Mesothelial cell of epicardium (in vitro differentiated cells): ENCODE measurements around the gene SH3GLB2. TPM values are rescaled to one million over a fixed set of nuclear protein-coding genes. Genes with fewer than 3 reads are reported as not detected.

Source experiments
- DNase-seq, 2 experiments: peaks; one replicate each; pipeline ENCODE4 v3.0.0; 2021; ENCODE audit warnings: low spot score in 2 of 2; ENCODE audit not compliant: unreplicated experiment in 2 of 2
- H3K27ac Mint-ChIP-seq: 2 replicates; pipeline ENCODE4 v1.8.0; 2021; ENCODE audit warnings: mixed read lengths
- H3K27me3 Mint-ChIP-seq: 2 replicates; pipeline ENCODE4 v1.8.0; 2021; ENCODE audit warnings: low read depth, mixed read lengths
- H3K36me3 Mint-ChIP-seq: 2 replicates; pipeline ENCODE4 v1.8.0; 2021; ENCODE audit warnings: mixed read lengths
- H3K4me1 Mint-ChIP-seq: 2 replicates; pipeline ENCODE4 v1.8.0; 2021; ENCODE audit warnings: mixed read lengths
- H3K4me3 Mint-ChIP-seq: 2 replicates; pipeline ENCODE4 v1.8.0; 2021; ENCODE audit warnings: mild to moderate bottlenecking, moderate library complexity, mixed read lengths
- H3K9me3 Mint-ChIP-seq: 2 replicates; pipeline ENCODE4 v1.8.0; 2021; ENCODE audit warnings: mixed read lengths
- total RNA-seq: library from RNA; stranded (reverse); gene quantifications from 3 replicates; pipeline ENCODE4 v1.2.1, GENCODE V29; 2021
- TF ChIP-seq, protein P1 (sequence below): fragments of 200-600 bp; sonication (generic); IDR thresholded peaks from one replicate; pipeline ENCODE4 v1.5.0; 2021; ENCODE audit warnings: antibody characterized with exemption; ENCODE audit not compliant: unreplicated experiment

Gene SH3GLB2
- total RNA-seq = 173 to 174 TPM (median 174 TPM) in 3 replicates

DNA sequence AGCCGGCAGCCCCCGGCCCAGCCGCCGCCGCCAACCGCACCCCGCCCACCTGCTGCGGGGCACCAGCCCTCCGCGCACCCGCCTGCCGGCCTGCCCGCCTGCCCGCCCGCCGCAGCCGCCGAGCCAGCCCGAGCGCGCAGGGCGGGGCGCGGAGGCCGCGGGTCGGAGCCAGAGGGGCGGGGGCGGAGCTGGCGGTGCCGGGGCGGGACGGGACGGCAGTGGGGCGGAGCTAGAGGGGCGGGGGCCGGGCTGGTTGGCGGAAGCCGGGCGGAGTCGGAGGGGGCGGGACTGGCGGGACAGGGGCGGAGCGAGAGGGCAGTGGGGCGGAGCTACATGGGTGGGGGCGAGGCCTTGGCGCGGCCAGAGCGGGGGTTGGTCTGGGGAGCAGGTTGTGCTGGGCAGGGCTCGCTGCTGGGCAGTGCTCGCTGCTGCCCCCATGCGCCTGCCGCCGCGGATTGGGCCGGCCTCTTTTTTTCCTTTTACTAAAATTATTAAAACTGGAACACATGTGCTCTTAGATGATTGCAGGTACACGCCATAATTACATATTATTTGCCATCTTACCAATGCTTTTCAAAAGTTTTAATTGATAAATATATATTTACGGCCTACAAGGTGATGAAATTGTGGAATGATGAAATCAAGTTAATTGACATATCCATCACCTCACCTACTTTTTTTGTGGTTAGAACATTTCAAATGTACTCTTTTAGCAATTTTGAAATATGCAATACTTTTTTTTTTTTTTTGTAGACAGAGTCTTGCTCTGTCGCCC, at the start of gene SH3GLB2:
Gene SH3GLB2 (minus strand): TSS at position 140 of the 775 bp plus-strand sequence. CDS start 177 bp downstream, outside the sequence.
- Mint-ChIP-seq H3K36me3 (no peaks in the 10 kb centered on the region), H3K4me3 (peak within 1 kb of the TSS; percentile 79), H3K9me3 (no peaks in the 10 kb centered on the region), H3K4me1 (peaks cover 30% of the 10 kb centered on the region), H3K27ac (peak within 1 kb of the TSS; percentile 96), H3K27me3 (no peaks in the 10 kb centered on the region)
- DNase-seq = peak; percentile 97 to 99
- TF ChIP-seq, protein P1, sequence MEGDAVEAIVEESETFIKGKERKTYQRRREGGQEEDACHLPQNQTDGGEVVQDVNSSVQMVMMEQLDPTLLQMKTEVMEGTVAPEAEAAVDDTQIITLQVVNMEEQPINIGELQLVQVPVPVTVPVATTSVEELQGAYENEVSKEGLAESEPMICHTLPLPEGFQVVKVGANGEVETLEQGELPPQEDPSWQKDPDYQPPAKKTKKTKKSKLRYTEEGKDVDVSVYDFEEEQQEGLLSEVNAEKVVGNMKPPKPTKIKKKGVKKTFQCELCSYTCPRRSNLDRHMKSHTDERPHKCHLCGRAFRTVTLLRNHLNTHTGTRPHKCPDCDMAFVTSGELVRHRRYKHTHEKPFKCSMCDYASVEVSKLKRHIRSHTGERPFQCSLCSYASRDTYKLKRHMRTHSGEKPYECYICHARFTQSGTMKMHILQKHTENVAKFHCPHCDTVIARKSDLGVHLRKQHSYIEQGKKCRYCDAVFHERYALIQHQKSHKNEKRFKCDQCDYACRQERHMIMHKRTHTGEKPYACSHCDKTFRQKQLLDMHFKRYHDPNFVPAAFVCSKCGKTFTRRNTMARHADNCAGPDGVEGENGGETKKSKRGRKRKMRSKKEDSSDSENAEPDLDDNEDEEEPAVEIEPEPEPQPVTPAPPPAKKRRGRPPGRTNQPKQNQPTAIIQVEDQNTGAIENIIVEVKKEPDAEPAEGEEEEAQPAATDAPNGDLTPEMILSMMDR = peak; percentile 70

DNA sequence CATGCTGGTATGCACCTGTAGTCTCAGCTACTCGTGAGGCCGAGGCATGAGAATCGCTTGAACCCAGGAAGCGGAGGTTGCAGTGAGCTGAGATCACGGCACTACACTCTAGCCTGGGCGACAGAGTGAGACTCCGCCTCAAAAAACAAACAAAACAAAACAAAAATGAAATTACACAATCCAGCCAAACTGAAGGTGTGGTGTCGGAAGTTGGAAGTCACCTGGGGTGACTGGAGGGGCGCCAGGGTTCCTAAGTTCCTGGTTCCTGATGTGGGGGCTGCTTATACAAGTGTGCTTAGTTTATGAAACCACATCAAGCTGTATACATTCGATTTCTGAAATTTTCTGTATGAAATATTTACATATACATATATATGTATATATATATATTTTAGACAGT, 49.1 kb upstream of the SH3GLB2 start:
- H3K27ac Mint-ChIP-seq = no peak overlapping the region
- no peak for DNase-seq
- no peaks in the 10 kb centered on the region for H3K9me3 Mint-ChIP-seq
- no peaks in the 10 kb centered on the region for H3K36me3 Mint-ChIP-seq
- H3K4me1 Mint-ChIP-seq = peaks cover 18% of the 10 kb centered on the region
- TF ChIP-seq, protein P1 = no peak
- H3K27me3 Mint-ChIP-seq = no peaks in the 10 kb centered on the region
- no peak overlapping the region for H3K4me3 Mint-ChIP-seq

DNA sequence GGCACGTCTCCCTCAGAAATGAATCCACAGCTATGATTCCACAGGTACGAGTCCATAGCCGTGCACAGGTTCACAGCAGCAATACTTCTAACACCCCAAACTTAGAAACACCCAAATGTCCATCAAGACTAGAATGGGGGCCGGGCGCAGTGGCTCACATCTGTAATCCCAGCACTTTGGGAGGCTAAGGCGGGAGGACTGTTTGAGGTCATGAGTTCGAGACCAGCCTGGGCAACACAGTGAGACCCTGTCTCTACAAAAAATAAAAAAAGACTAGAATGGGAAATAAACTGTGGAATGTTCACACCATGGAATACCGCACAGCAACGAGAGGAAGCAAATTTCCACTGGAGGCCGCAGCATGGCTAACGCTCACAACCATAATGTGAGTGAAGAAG, 48.5 kb upstream of the SH3GLB2 start:
- no peaks in the 10 kb centered on the region for H3K27me3 Mint-ChIP-seq
- no peaks in the 10 kb centered on the region for H3K9me3 Mint-ChIP-seq
- no peaks in the 10 kb centered on the region for H3K36me3 Mint-ChIP-seq
- H3K27ac Mint-ChIP-seq = no peak overlapping the region
- DNase-seq = no peak
- H3K4me1 Mint-ChIP-seq = peaks cover 12% of the 10 kb centered on the region
- TF ChIP-seq, protein P1 = no peak
- no peak overlapping the region for H3K4me3 Mint-ChIP-seq

DNA sequence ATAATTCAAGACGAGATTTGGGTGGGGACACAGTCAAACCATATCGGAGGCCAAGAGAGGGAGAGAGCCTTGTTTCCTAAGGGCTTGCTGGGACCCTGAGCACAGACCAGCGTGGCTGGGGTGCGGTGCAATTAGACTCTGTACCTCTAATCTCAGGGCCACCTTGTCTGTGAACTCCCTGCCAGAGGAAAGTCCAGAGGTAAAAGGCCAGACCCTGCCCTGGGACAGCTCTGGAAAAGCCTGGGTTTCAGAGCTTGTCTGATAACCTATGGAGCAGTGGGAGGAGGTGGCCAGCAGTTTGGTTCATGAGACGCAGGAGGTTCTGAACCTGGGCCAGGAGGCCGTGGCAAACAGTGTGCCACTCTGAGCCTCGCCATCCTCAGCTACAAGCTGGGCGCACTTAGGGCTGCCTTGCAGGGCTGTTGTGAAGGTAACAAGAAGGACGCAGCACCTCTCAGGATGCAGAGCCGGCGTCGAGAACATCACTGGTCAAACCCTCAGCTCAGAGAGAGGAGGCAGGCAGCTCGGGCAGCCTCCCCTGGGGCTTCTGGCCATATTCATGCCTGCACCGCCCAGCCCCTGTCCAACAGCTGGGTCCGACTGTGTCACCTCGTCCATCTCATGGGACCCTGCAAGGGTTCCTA, 48.0 kb upstream of the SH3GLB2 start:
- DNase-seq = no peak
- H3K27ac Mint-ChIP-seq = no peak overlapping the region
- TF ChIP-seq, protein P1 = no peak
- H3K4me1 Mint-ChIP-seq = peaks cover 12% of the 10 kb centered on the region
- no peaks in the 10 kb centered on the region for H3K27me3 Mint-ChIP-seq
- H3K36me3 Mint-ChIP-seq = no peaks in the 10 kb centered on the region
- H3K4me3 Mint-ChIP-seq = no peak overlapping the region
- H3K9me3 Mint-ChIP-seq = no peaks in the 10 kb centered on the region

DNA sequence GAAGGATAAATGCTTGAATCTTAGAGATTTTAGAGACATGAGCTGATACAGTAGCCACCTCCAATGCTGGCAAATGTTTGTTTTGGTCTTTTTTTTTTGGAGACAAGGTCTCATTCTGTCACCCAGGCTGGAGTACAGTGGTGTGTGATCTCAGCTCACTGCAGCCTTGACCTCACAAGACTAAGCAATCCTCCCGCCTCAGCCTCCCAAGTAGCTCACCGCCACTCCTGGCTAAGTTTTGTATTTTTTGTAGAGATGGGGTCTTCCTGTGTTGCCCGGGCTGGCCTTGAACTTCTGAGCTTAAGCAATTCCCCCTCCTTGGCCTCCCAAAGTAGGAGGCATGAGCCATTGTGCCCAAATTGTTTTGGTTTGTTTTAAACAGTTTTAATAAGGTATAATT, 46.0 kb upstream of the SH3GLB2 start:
- Mint-ChIP-seq H3K4me1 (no peaks in the 10 kb centered on the region), H3K4me3 (no peak overlapping the region), H3K27ac (no peak overlapping the region), H3K27me3 (no peaks in the 10 kb centered on the region), H3K36me3 (no peaks in the 10 kb centered on the region), H3K9me3 (no peaks in the 10 kb centered on the region)
- TF ChIP-seq, protein P1 = no peak
- DNase-seq = no peak
